Caki2 (cell line): ENCODE data around the gene ADAMTS10. TPM values are rescaled to one million over a fixed set of nuclear protein-coding genes. Genes with fewer than 3 reads are reported as not detected.
A peak's percentile ranks its signal among the peaks of the same experiment; 100 is the strongest.
"Not testable (repeated sequence)": the region's sequence is repeated elsewhere in the genome, so short reads cannot be mapped to it uniquely, and the experiment has no call there.

Experiments
- DNase-seq: peaks from one replicate; pipeline ENCODE4 v3.0.0-alpha.2; 2015; ENCODE audit warnings: low read depth
- in situ Hi-C: cut with HindIII; loops from 2 replicates; pipeline ENCODE4 v1.10.0; 2016; ENCODE audit warnings: low sequenced_read_pairs, low pct_unique_long_range_greater_than_20kb, mixed read lengths
- total RNA-seq: library from RNA; depleted of rRNA; stranded (reverse); fragments of >200 nt; shearing (Covaris generic); gene quantifications from 2 replicates; pipeline ENCODE4 v1.2.3, GENCODE V29; 2014; ENCODE audit warnings: low replicate concordance

Gene ADAMTS10
- total RNA-seq, 1 experiment from 2014 or later, result 4.8 TPM

GRCh38 chr19:8630796-8631424, 20.4 kb upstream of the ADAMTS10 start:
- no peak for DNase-seq
- in situ Hi-C loops, result no loop called here

- in situ Hi-C loops, result no loop called here
- no peak for DNase-seq
Observed at GRCh38 chr19:8629996-8630683, 19.6 kb upstream of the ADAMTS10 start, which contains the start of gene NFILZ. NFILZ (plus strand) TSS chr19:8630633; CDS start chr19:8676766, 46,133 bp downstream.

- DNase-seq, result no peak
- in situ Hi-C loops, result no loop called here
Observed at GRCh38 chr19:8629184-8629583, 18.7 kb upstream of the ADAMTS10 start.

GRCh38 chr19:8626842-8627241, 16.3 kb upstream of the ADAMTS10 start:
- in situ Hi-C loops, result no loop called here

GRCh38 chr19:8622886-8623285, 12.4 kb upstream of the ADAMTS10 start:
- in situ Hi-C loops, DNase-seq: not testable (repeated sequence)

More at GRCh38 chr19:8626842-8627241, 16.3 kb upstream of the ADAMTS10 start:
- no peak for DNase-seq

- no peak for DNase-seq
- in situ Hi-C loops, result no loop called here
Observed at GRCh38 chr19:8618751-8619150, 8.2 kb upstream of the ADAMTS10 start.

- in situ Hi-C loops, result no loop called here
- no peak for DNase-seq
Observed at GRCh38 chr19:8617984-8618383, 7.5 kb upstream of the ADAMTS10 start.

GRCh38 chr19:8617325-8617724, 6.8 kb upstream of the ADAMTS10 start:
- in situ Hi-C loops, DNase-seq: not testable (repeated sequence)

GRCh38 chr19:8616861-8617260, 6.3 kb upstream of the ADAMTS10 start:
- DNase-seq, result no peak
- in situ Hi-C loops, result no loop called here

- DNase-seq, result no peak
- in situ Hi-C loops, result no loop called here
Observed at GRCh38 chr19:8615813-8616596, 5.5 kb upstream of the ADAMTS10 start.

- no peak for DNase-seq
- in situ Hi-C loops, result no loop called here
Observed at GRCh38 chr19:8615024-8615423, 4.5 kb upstream of the ADAMTS10 start.

GRCh38 chr19:8614455-8614854, 3.9 kb upstream of the ADAMTS10 start:
- DNase-seq, result no peak
- in situ Hi-C loops, result no loop called here

GRCh38 chr19:8612807-8613171, 2.3 kb upstream of the ADAMTS10 start:
- in situ Hi-C loops, result no loop called here

GRCh38 chr19:8611877-8612806, 1.6 kb upstream of the ADAMTS10 start:
- in situ Hi-C loops, result no loop called here
- DNase-seq, result peak; percentile 30

More at GRCh38 chr19:8612807-8613171, 2.3 kb upstream of the ADAMTS10 start:
- DNase-seq, result no peak

- DNase-seq, result no peak
- in situ Hi-C loops, result no loop called here
Observed at GRCh38 chr19:8611391-8611876, 919 bp upstream of the ADAMTS10 start.

- DNase-seq, result no peak
- in situ Hi-C loops, result no loop called here
Observed at GRCh38 chr19:8610936-8611300, 403 bp upstream of the ADAMTS10 start.

- in situ Hi-C loops, result no loop called here
Observed at GRCh38 chr19:8609279-8610040, 1.1 kb downstream of the ADAMTS10 start.

More at GRCh38 chr19:8609279-8610040, 1.1 kb downstream of the ADAMTS10 start:
- peak; percentile 58 for DNase-seq
